GM12878 (cell line): ENCODE measurements around the gene ANKIB1. TPM values are rescaled to one million over a fixed set of nuclear protein-coding genes. Genes with fewer than 3 reads are reported as not detected.
A peak's percentile ranks its signal among the peaks of the same experiment; 100 is the strongest.

Experiments used
- ATAC-seq: fragments of 200-7000 bp; cut with Tn5 transposase; 3 replicates; pipeline ENCODE4 v1.9.1; 2020; ENCODE audit warnings: mild to moderate bottlenecking, moderate library complexity
- BruUV-seq: library from RNA; stranded (reverse); fragments of 400-500 nt; replicated peaks from 2 replicates; lab custom pipeline; 2021; lab: Mats Ljungman, UMichigan
- CTCF ChIA-PET: fragments of 300-600 bp; sonication (Branson Sonifier 250); formaldehyde crosslinking; extraction: SDS; loops from one replicate; lab custom pipeline; 2021; ENCODE audit warnings: inconsistent platforms; lab: Yijun Ruan, JAX
- POLR2A ChIA-PET: fragments of 350-600 bp; formaldehyde crosslinking; extraction: SDS; loops from one replicate; lab custom pipeline; 2021; ENCODE audit warnings: inconsistent platforms; lab: Charles Lee
- RAD21 ChIA-PET: fragments of 300-600 bp; sonication (Branson Sonifier 250); formaldehyde crosslinking; loops from one replicate; lab custom pipeline; 2023; ENCODE audit warnings: antibody characterized with exemption; ENCODE audit not compliant: unreplicated experiment; lab: Charles Lee
- SMC1A ChIA-PET: fragments of 300-600 bp; sonication (Branson Sonifier 250); formaldehyde crosslinking; loops from one replicate; lab custom pipeline; 2023; ENCODE audit not compliant: unreplicated experiment, uncharacterized antibody; lab: Charles Lee
- DNase-seq: peaks from one replicate; pipeline ENCODE4 v3.0.0-alpha.2; 2011; ENCODE audit warnings: low read depth, low spot score
- FAIRE-seq: peaks from 3 replicates; lab custom pipeline; 2011; peaks lifted over from hg19 to GRCh38; lab: Jason Lieb, UNC
- H2AFZ ChIP-seq: 2 replicates; pipeline ENCODE4 v1.6.0; 2011; ENCODE audit warnings: low read depth, low read length, control low read depth; ENCODE audit not compliant: control insufficient read depth
- H3K27ac ChIP-seq: 2 replicates; pipeline ENCODE4 v1.5.1; 2011; ENCODE audit warnings: control low read depth; ENCODE audit not compliant: control insufficient read depth, insufficient read depth
- H3K27me3 ChIP-seq, 2 experiments: replicated peaks in 1 of 2; 2 replicates each; pipeline versions ENCODE4 v1.6.0 to v1.6.1; 2011; ENCODE audit warnings: low read length in 1 of 2; ENCODE audit not compliant: control insufficient read depth in 2 of 2, insufficient read depth in 2 of 2
- H3K36me3 ChIP-seq, 2 experiments: 2 replicates each; pipeline ENCODE4 v1.5.1; 2011; ENCODE audit warnings: low read length in 1 of 2; ENCODE audit not compliant: control insufficient read depth in 2 of 2, insufficient read depth in 2 of 2
- H3K4me1 ChIP-seq: 2 replicates; pipeline ENCODE4 v1.6.1; 2011; ENCODE audit warnings: mild to moderate bottlenecking, low read length, moderate library complexity, mixed read lengths; ENCODE audit not compliant: control insufficient read depth, insufficient read depth
- H3K4me2 ChIP-seq: 2 replicates; pipeline ENCODE4 v1.6.0; 2011; ENCODE audit warnings: control low read depth; ENCODE audit not compliant: control insufficient read depth, insufficient read depth
- H3K4me3 ChIP-seq: fragments of 200-600 bp; sonication (generic); 2 replicates; pipeline ENCODE4 v1.5.1; 2016
- H3K79me2 ChIP-seq: 2 replicates; pipeline ENCODE4 v1.6.0; 2011; ENCODE audit warnings: low read length; ENCODE audit not compliant: control insufficient read depth, insufficient read depth
- H3K9ac ChIP-seq: 2 replicates; pipeline ENCODE4 v1.8.0; 2011; ENCODE audit warnings: low read length, control low read depth, mixed read lengths; ENCODE audit not compliant: control insufficient read depth, insufficient read depth
- H3K9me3 ChIP-seq: replicated peaks from 3 replicates; pipeline ENCODE4 v1.5.1; 2011; ENCODE audit warnings: mild to moderate bottlenecking, low read length; ENCODE audit not compliant: control insufficient read depth, insufficient read depth
- H4K20me1 ChIP-seq: 2 replicates; pipeline ENCODE4 v1.6.0; 2011; ENCODE audit not compliant: control insufficient read depth, insufficient read depth
- CBX3 ChIP-seq: fragments of 200-600 bp; sonication (generic); IDR thresholded peaks from 2 replicates; pipeline ENCODE4 v1.6.1; 2016; ENCODE audit warnings: low read depth, borderline replicate concordance
- CBX5 ChIP-seq: sonication (generic); IDR thresholded peaks from 2 replicates; pipeline ENCODE4 v1.6.1; 2016; ENCODE audit warnings: low read depth, moderate library complexity, mild to moderate bottlenecking, inconsistent platforms
- IKZF2 ChIP-seq, 2 experiments: fragments of 450-650 bp; IDR thresholded peaks; 2 replicates each; pipeline ENCODE4 v1.6.1; 2017; ENCODE audit warnings: mild to moderate bottlenecking in 2 of 2, moderate library complexity in 2 of 2
- SIX5 ChIP-seq: IDR thresholded peaks from 2 replicates; pipeline ENCODE4 v1.6.1; 2011; ENCODE audit warnings: mild to moderate bottlenecking, low read depth, low read length, moderate library complexity; ENCODE audit not compliant: severe bottlenecking
- SMAD1 ChIP-seq: fragments of 450-650 bp; IDR thresholded peaks from 2 replicates; pipeline ENCODE4 v1.6.1; 2018; ENCODE audit warnings: mild to moderate bottlenecking, low read depth; ENCODE audit not compliant: partially characterized antibody
- ZBED1 ChIP-seq: IDR thresholded peaks from 2 replicates; pipeline ENCODE4 v1.6.1; 2016; ENCODE audit warnings: borderline replicate concordance
- WGBS: methylation state at CpG from one replicate; pipeline ENCODE4 v1.1.6; 2016; ENCODE audit warnings: low lambda C conversion rate; ENCODE audit not compliant: insufficient replicate concordance, insufficient coverage; ENCODE audit errors: missing lambda C conversion rate; 5-methylcytosine and 5-hydroxymethylcytosine counted together
- in situ Hi-C: fragments of 300-500 bp; cut with MboI; formaldehyde crosslinking; loops from 9 replicates; pipeline ENCODE4 v1.14.3; 2018; ENCODE audit warnings: mixed read lengths
- intact Hi-C: fragments of 100-400 bp; cut with micrococcal nuclease; formaldehyde crosslinking; loops from one replicate; pipeline ENCODE4 v1.14.2; 2022; ENCODE audit not compliant: unreplicated experiment
- polyA plus RNA-seq, 11 experiments: library from polyadenylated mRNA; depleted of rRNA in 4 of 11; unstranded in 6 of 11; stranded (reverse) in 5 of 11; fragments of >200 nt; fragmentation: Nextera tagmentation in 4 of 11; fragmentation: Illumina TruSeq in 1 of 11; extraction: Ambion mirVana in 4 of 11; extraction: Trizol in 1 of 11; gene quantifications; 1 replicate in 1 of 11; 2 replicates in 10 of 11; pipeline versions ENCODE4 v1.2.1 to v1.2.3, GENCODE V29; 2011 to 2016; ENCODE audit warnings: inconsistent platforms in 2 of 11, missing spikeins in 2 of 11, low read depth in 1 of 11
- total RNA-seq, 4 experiments: library from RNA; depleted of rRNA in 3 of 4; stranded (reverse); fragments of >200 nt in 3 of 4; fragmentation: Illumina TruSeq in 1 of 4; extraction: Trizol in 1 of 4; gene quantifications; 2 replicates each; pipeline versions ENCODE4 v1.2.1 to v1.2.3, GENCODE V29; 2013 to 2021
- TF ChIP-seq, protein P1 (sequence below): fragments of 450-650 bp; IDR thresholded peaks from 2 replicates; pipeline ENCODE4 v1.6.1; 2017; ENCODE audit warnings: mild to moderate bottlenecking, moderate library complexity
- TF ChIP-seq, protein P2 (sequence below): fragments of 450-650 bp; IDR thresholded peaks from 2 replicates; pipeline ENCODE4 v1.6.1; 2017; ENCODE audit warnings: mild to moderate bottlenecking, moderate library complexity

ANKIB1 gene
- total and polyA plus RNA-seq, 10 of the 15 experiments (the other 5 are each of a cell fraction or from before 2014, with no cell fraction given): 9.0 to 54.0 (median 21.9) TPM

DNA sequence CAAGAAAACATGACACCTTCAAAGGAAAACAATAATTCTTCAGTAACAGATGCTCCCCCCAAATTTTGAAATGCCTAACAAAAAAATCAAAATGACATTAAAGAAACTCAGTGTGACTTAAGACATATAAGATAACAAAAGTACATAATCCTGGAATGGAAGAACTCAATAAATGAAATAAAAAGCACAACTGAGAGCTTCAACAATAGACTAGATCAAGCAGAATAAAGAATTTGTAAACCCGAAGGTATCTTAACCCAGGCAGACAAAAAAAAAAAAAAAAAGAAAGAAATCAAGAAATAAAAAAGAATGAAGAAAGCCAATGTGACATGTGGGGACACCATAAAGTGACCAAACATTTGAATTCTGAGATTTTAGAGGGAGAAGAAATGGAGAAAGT is 39.1 kb upstream of the ANKIB1 start:
- no peak overlapping the region for H2AFZ ChIP-seq
- intact Hi-C loops: no loop called here
- no peak overlapping the region for H3K27ac ChIP-seq
- FAIRE-seq (no peak), ATAC-seq (no peak), DNase-seq (no peak)
- H3K4me2 ChIP-seq: no peak overlapping the region
- no peaks in the 10 kb centered on the region for H3K4me1 ChIP-seq
- no peaks in the 10 kb centered on the region for H4K20me1 ChIP-seq
- H3K36me3 ChIP-seq: peaks cover 7 to 12% of the 10 kb centered on the region in 2 experiments; a peak in 3 of 4 replicates
- no peak overlapping the region for H3K9ac ChIP-seq
- WGBS: 100% methylated on average over 1 of the region's 1 CpG
- CTCF ChIA-PET: interaction anchor here (0.6 to 1.4 kb wide), 2 partner anchors 27 to 140 kb away, joined by 3 read pairs; no protein-coding TSS in a partner anchor
- no peaks in the 10 kb centered on the region for H3K79me2 ChIP-seq
- SMC1A ChIA-PET: no interaction called here
- in situ Hi-C loops: no loop called here
- TF ChIP-seq CBX3: no peak
- TF ChIP-seq, protein P1, sequence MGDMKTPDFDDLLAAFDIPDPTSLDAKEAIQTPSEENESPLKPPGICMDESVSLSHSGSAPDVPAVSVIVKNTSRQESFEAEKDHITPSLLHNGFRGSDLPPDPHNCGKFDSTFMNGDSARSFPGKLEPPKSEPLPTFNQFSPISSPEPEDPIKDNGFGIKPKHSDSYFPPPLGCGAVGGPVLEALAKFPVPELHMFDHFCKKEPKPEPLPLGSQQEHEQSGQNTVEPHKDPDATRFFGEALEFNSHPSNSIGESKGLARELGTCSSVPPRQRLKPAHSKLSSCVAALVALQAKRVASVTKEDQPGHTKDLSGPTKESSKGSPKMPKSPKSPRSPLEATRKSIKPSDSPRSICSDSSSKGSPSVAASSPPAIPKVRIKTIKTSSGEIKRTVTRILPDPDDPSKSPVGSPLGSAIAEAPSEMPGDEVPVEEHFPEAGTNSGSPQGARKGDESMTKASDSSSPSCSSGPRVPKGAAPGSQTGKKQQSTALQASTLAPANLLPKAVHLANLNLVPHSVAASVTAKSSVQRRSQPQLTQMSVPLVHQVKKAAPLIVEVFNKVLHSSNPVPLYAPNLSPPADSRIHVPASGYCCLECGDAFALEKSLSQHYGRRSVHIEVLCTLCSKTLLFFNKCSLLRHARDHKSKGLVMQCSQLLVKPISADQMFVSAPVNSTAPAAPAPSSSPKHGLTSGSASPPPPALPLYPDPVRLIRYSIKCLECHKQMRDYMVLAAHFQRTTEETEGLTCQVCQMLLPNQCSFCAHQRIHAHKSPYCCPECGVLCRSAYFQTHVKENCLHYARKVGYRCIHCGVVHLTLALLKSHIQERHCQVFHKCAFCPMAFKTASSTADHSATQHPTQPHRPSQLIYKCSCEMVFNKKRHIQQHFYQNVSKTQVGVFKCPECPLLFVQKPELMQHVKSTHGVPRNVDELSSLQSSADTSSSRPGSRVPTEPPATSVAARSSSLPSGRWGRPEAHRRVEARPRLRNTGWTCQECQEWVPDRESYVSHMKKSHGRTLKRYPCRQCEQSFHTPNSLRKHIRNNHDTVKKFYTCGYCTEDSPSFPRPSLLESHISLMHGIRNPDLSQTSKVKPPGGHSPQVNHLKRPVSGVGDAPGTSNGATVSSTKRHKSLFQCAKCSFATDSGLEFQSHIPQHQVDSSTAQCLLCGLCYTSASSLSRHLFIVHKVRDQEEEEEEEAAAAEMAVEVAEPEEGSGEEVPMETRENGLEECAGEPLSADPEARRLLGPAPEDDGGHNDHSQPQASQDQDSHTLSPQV: no peak
- TF ChIP-seq CBX5: 0 out of 2 replicates have a peak, but pooled peaks have one; percentile 45
- no peak for TF ChIP-seq SIX5
- no peak for TF ChIP-seq ZBED1
- TF ChIP-seq, protein P2, sequence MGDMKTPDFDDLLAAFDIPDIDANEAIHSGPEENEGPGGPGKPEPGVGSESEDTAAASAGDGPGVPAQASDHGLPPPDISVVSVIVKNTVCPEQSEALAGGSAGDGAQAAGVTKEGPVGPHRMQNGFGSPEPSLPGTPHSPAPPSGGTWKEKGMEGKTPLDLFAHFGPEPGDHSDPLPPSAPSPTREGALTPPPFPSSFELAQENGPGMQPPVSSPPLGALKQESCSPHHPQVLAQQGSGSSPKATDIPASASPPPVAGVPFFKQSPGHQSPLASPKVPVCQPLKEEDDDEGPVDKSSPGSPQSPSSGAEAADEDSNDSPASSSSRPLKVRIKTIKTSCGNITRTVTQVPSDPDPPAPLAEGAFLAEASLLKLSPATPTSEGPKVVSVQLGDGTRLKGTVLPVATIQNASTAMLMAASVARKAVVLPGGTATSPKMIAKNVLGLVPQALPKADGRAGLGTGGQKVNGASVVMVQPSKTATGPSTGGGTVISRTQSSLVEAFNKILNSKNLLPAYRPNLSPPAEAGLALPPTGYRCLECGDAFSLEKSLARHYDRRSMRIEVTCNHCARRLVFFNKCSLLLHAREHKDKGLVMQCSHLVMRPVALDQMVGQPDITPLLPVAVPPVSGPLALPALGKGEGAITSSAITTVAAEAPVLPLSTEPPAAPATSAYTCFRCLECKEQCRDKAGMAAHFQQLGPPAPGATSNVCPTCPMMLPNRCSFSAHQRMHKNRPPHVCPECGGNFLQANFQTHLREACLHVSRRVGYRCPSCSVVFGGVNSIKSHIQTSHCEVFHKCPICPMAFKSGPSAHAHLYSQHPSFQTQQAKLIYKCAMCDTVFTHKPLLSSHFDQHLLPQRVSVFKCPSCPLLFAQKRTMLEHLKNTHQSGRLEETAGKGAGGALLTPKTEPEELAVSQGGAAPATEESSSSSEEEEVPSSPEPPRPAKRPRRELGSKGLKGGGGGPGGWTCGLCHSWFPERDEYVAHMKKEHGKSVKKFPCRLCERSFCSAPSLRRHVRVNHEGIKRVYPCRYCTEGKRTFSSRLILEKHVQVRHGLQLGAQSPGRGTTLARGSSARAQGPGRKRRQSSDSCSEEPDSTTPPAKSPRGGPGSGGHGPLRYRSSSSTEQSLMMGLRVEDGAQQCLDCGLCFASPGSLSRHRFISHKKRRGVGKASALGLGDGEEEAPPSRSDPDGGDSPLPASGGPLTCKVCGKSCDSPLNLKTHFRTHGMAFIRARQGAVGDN: no peak
- TF ChIP-seq SMAD1: no peak
- no peak for TF ChIP-seq IKZF2 (IDR thresholded peaks at IDR 0.05)
- no peaks in the 10 kb centered on the region for H3K27me3 ChIP-seq
- BruUV-seq: no TSS peak
- RAD21 ChIA-PET: no interaction called here
- peaks cover 2% of the 10 kb centered on the region for H3K9me3 ChIP-seq
- POLR2A ChIA-PET: interaction anchor here (0.7 kb wide), 1 partner anchor 312 kb away, joined by 5 read pairs; no protein-coding TSS in a partner anchor
- H3K4me3 ChIP-seq: no peak overlapping the region
